Myocyte (in vitro differentiated cells): Measurements from ENCODE around the gene IL25. TPM values are rescaled to one million over a fixed set of nuclear protein-coding genes. Genes with fewer than 3 reads are reported as not detected.
"Not testable (repeated sequence)": the region's sequence is repeated elsewhere in the genome, so short reads cannot be mapped to it uniquely, and the experiment has no call there.

Experiments used
- DNase-seq: peaks from one replicate; pipeline ENCODE4 v3.0.0-alpha.2; 2012; ENCODE audit warnings: low read depth
- total RNA-seq: library from RNA; depleted of rRNA; stranded (reverse); fragments of >200 nt; gene quantifications from 2 replicates; pipeline ENCODE4 v1.2.3, GENCODE V29; 2014

IL25 gene
- total RNA-seq, 1 donor from 2014 or later, result not detected

- no peak for DNase-seq
These were observed 15.6 kb downstream of the IL25 start for GRCh38 chr14:23387916-23388882.

- DNase-seq, result no peak
These were observed 16.4 kb downstream of the IL25 start for GRCh38 chr14:23388996-23389395.

GRCh38 chr14:23389396-23389795, 16.8 kb downstream of the IL25 start:
- DNase-seq, result no peak

GRCh38 chr14:23389871-23390270, 17.3 kb downstream of the IL25 start:
- DNase-seq, result not testable (repeated sequence)

- no peak for DNase-seq
These were observed 20.0 kb downstream of the IL25 start for GRCh38 chr14:23392613-23393012.

- DNase-seq, result no peak
These were observed 23.5 kb downstream of the IL25 start for GRCh38 chr14:23396126-23396525.

- DNase-seq, result no peak
These were observed 24.3 kb downstream of the IL25 start for GRCh38 chr14:23396781-23397407.

DNA sequence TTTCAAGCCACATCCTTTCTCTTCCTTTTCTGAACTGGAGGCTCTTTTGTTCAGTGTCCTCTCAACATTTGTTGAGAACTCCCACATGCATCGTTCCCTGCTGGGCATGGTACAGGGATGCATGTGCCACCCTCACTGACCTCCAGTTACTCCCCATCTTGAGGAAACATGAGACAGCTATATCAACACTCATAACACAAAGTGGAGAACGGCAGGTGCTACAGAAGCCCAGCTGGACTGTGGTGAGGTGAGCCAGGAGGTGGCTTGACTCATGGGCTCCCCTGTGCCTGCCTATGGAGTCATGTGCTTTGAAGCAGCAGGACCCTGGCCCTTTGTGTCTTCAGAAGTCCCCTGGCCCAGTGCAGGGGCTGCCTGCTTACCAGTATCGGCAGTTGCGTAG, 25.7 kb downstream of the IL25 start:
- peak; percentile 54 for DNase-seq

DNA sequence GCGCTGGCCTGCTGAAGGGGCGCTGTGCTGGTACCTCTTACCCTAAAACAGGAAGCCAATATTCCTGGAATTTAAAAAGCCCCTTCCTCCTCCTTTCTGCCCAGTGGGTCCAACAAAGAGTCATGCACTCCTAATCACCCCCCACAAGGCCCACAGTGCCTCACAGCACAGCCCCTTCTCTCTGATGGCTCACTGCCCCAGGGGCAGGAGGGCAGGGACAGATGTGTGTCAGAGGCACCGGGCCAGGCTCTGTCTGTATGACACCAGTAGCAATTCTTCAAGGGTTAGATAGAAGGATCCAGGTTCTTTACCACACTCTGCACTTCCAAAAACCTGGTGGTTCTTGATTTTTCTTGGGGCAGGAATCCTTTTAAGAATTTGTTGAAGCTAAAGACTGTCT, 26.5 kb downstream of the IL25 start:
- no peak for DNase-seq

- DNase-seq, result peak; percentile 34
These were observed 27.0 kb downstream of the IL25 start for GRCh38 chr14:23399591-23399990.

DNA sequence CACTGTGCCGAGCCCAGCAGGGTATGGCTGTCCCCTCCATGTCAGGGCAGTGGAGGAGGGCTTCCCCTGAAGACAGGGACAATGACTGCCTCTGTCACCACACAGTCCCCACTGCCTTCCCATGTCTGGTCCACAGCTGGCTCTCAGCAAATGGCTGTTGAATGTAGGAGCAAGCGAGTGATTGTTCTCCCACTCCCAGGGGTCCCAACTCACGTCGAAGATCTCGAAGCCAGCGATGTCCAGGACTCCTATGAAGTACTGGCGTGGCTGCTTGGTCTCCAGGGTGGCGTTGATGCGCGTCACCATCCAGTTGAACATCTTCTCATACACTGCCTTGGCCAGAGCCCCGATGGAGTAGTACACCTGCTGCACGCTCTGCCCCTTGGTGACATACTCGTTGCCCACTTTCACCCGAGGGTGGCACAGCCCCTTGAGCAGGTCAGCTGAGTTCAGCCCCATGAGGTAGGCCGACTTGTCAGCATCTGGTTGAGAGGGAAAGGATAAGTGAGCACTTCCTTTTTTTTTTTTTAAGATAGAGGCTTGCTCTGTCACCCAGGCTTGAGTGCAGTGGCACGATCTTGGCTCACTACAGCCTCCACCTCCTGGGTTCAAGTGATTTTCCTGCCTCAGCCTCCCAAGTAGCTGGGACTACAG, 28.0 kb downstream of the IL25 start:
- not testable (repeated sequence) for DNase-seq

DNA sequence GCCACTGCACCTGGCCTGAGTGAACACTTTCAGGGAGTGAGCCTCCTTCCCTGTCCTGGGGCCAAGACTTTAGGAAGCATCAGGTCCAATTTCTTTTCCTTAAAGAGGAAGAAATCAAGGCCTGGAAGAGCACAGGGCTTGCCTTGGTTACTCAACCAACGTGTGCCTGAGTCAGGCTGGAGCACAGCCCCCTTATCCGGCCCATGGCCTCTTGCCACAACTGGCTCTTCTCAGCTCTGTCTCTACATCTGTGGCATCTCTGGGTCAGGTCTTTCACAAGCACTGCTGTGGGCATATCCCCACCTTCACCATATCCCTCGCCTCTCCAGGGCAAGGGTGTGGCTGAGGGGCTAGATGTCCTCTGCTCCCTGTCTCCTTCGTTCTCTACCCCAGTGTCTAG, 28.7 kb downstream of the IL25 start:
- DNase-seq, result no peak

GRCh38 chr14:23402296-23403138, 29.9 kb downstream of the IL25 start:
- DNase-seq, result no peak

- DNase-seq, result no peak
These were observed 30.5 kb downstream of the IL25 start for GRCh38 chr14:23403139-23403438.

DNA sequence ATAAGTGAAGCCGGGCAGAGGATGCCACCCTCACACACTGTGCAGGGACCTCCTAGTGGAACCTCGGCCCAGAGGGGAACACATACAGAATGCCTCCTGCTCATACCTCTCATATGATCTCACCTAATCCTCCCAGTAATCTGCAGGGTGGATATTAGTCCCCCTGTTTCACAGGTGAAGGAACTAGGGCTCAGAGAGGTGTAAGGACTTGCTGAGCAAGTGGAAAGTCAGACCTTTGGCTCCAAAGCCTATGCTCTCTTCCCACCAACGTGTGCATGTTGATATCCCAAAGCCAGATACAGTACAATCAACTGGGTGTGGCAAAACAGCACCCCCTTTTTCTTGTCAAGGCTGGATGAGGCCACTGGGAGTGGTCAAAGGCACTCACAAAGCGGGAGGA, 31.3 kb downstream of the IL25 start:
- no peak for DNase-seq

- no peak for DNase-seq
These were observed 31.8 kb downstream of the IL25 start for GRCh38 chr14:23404331-23404900.

GRCh38 chr14:23405096-23405495, 32.5 kb downstream of the IL25 start:
- DNase-seq, result no peak

DNA sequence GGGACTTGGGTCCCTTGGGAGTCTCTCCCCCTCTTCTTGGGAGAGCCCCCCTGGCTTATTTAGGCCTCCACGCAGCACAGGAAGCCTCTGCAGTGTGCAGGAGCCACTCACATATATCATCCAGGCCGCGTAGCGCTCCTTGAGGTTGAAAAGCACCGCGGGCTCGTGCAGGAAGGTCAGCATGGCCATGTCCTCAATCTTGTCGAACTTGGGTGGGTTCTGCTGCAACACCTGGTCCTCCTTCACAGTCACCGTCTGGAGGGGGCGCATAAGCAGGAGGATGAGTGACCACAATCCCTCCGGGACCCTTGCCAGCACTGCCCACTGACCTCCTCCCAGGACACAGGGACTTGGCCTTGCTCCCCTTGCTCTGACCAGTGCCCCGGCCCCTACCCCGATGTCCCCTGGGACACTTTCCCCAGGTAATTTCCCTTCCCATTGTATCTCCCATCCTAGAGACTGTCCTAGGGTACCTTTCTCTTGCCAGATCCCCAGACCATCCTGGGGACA, 33.0 kb downstream of the IL25 start:
- DNase-seq, result no peak

GRCh38 chr14:23406244-23406643, 33.6 kb downstream of the IL25 start:
- peak; percentile 82 for DNase-seq

- DNase-seq, result no peak
These were observed 34.2 kb downstream of the IL25 start for GRCh38 chr14:23406725-23407355.
